ENCODE results near the gene MMP19. TPM values are rescaled to one million over a fixed set of nuclear protein-coding genes. Genes with fewer than 3 reads are reported as not detected.

The MMP19 gene
- total and polyA plus RNA-seq, 11 donors = 0.48 to 16.1 (median 2.8) TPM

- no peaks in the 10 kb centered on the region for H3K9me3 ChIP-seq
- DNase-seq (no peak), ATAC-seq (no peak)
- TF ChIP-seq CTCF (IDR thresholded peaks at IDR 0.05) (no peak), POLR2A (IDR thresholded peaks at IDR 0.05) (no peak)
- peaks cover 0 to 61% (median 14%) of the 10 kb centered on the region in 12 donors for H3K4me1 ChIP-seq
- 84 to 88% (median 86%) methylated on average over 4 of the region's 4 CpGs for WGBS, 4 donors
- no peaks in the 10 kb centered on the region for H3K27me3 ChIP-seq
- H3K27ac ChIP-seq = peak overlapping the region in 3 of 12 donors; percentile 88 to 95 (median 95)
- H3K36me3 ChIP-seq = peaks cover 0 to 3% (median 0%) of the 10 kb centered on the region in 9 donors
- intact Hi-C loops (cut with DNase I) = loop anchor here in 1 of 10 donors (5.0 kb wide), 1 partner anchor 82 kb away; the partner anchor contains the start of gene PYM1
- H3K4me3 ChIP-seq = no peak overlapping the region
Measured at GRCh38 chr12:55844961-55845360, 2.2 kb upstream of the MMP19 start.

- WGBS, 4 donors = 90 to 95% (median 94%) methylated on average over 4 of the region's 4 CpGs
- TF ChIP-seq CTCF (IDR thresholded peaks at IDR 0.05) (no peak), POLR2A (IDR thresholded peaks at IDR 0.05) (no peak)
- no peaks in the 10 kb centered on the region for H3K9me3 ChIP-seq
- peaks cover 0 to 3% (median 0%) of the 10 kb centered on the region in 9 donors for H3K36me3 ChIP-seq
- ATAC-seq (no peak), DNase-seq (no peak)
- no peak overlapping the region for H3K27ac ChIP-seq
- H3K4me1 ChIP-seq = peaks cover 0 to 46% (median 8%) of the 10 kb centered on the region in 12 donors
- intact Hi-C loops (cut with DNase I) = no loop called here
- H3K4me3 ChIP-seq = peak overlapping the region in 1 of 12 donors; percentile 63
- no peaks in the 10 kb centered on the region for H3K27me3 ChIP-seq
Measured at GRCh38 chr12:55843431-55843830, 695 bp upstream of the MMP19 start.

GRCh38 chr12:55840581-55841351, 2.0 kb downstream of the MMP19 start:
- H3K27ac ChIP-seq = no peak overlapping the region
- no peak for ATAC-seq

More at GRCh38 chr12:55840581-55841351, 2.0 kb downstream of the MMP19 start:
- Histone ChIP-seq H3K9me3 (no peaks in the 10 kb centered on the region), H3K27me3 (no peaks in the 10 kb centered on the region), H3K4me1 (peaks cover 0 to 24% (median 0%) of the 10 kb centered on the region in 12 donors), H3K36me3 (peaks cover 0 to 3% (median 0%) of the 10 kb centered on the region in 9 donors), H3K4me3 (no peak overlapping the region)
- intact Hi-C loops (cut with DNase I) = no loop called here
- no peak for DNase-seq
- WGBS, 4 donors = 89 to 91% (median 90%) methylated on average over 10 to 11 of the region's 11 CpGs
- TF ChIP-seq POLR2A (IDR thresholded peaks at IDR 0.05) = no peak
- no peak for TF ChIP-seq CTCF (IDR thresholded peaks at IDR 0.05)
